Kidney tubule cell (primary cell): ENCODE data around the gene ELF5.

Source experiments
- DNase-seq: peaks from one replicate; pipeline ENCODE4 v3.0.0-alpha.2; 2018; ENCODE audit warnings: low spot score

Gene ELF5

DNA sequence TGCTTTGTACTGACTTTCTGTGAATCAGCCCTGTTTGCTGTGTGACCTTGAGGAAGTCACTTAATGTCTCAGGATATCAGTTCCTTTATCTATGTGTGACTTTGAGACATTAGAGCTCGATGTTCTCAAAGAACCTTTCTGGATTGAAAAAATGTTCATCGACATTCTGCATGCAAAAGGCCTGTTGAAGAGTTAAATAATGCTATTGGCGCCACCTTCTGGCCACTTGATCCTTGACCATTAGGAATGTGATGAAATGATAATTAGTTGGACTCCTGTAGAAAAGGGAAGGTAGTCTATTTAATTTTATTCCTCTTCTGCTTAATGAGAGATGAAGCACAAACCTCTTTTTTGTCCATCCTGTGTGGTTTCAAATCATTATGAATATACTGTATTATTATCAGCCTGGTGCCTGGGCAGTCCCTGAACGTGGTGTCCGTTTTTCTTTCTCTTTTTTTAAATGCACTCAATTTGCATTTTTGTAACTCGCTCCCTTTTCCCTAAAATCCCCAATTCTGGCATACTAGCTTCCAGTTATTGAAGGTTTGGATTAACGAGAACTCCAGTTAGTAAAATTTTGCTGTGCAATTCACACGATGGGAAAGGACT is 20.7 kb downstream of the ELF5 start:
- DNase-seq: peak; percentile 68

DNA sequence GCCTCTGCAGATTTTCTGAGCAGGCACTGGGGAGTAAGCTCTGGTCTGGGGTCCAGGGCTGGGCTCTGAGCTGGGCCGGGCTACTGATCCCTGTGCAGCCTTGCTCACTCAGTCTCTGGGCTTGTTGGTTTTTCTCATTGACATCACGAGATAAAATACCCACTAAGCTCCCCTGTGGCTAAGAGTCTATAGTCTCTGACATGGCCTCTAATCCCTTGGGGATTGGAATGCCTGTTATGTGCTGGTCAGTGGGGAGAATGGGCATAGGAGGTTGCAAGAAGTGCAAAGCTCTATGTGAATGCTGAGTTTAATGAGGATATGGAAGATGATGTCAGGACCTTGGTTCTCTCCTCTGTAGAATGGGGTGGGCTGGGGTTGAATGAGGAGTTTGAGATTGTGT is 23.3 kb downstream of the ELF5 start:
- DNase-seq: no peak

DNA sequence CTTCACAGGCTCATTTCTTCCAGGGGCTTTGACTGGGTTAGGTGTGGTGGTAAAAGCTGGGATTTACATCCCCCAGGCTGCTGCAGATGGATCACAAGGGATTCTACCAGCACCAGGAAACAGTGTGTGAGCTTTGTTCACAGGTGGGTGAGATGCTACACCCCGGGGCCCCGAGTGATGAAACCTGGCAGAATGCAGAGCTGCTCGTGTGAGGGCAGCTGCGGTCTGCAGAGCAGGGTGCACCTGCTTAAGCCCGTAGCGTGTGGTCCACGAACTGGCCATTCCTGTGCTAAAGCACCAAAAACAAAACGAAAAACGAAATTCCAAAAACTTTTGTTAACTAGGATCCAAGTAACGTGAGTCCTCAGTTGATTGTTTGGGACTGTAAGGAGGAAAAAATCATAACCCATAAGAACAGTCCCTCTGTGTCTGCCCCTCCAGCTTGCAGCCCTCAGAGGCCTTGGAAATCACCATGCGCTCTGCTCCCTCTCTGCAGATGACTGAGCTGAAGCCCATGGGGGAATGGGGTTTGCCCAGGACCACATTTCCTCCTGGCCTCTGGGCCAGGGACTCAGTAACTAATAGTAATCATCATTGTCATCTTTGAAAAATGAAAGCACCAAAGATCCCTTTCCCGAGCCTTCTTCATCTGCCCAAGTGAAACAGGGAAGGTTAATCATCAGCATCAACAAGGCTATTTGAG is 24.6 kb downstream of the ELF5 start:
- DNase-seq: no peak

DNA sequence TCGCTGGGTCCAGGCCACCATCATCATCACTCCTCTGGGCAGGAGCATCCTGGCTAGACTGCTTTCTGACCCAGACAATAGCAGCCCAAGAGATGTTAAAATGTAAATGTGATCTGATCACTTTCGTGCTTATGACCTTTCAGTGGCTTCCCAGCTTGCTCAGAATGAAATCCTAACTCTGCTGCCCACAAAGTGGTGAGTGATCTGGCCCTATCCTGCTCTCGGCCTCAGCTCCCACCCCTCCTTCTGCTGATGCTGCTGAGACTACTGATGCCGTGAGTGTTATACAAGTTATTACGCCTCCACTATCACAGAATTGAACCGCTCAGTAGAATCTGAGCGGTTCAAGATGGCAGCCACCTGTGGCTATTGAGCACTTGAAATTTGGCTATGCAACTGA is 26.2 kb downstream of the ELF5 start:
- no peak for DNase-seq

DNA sequence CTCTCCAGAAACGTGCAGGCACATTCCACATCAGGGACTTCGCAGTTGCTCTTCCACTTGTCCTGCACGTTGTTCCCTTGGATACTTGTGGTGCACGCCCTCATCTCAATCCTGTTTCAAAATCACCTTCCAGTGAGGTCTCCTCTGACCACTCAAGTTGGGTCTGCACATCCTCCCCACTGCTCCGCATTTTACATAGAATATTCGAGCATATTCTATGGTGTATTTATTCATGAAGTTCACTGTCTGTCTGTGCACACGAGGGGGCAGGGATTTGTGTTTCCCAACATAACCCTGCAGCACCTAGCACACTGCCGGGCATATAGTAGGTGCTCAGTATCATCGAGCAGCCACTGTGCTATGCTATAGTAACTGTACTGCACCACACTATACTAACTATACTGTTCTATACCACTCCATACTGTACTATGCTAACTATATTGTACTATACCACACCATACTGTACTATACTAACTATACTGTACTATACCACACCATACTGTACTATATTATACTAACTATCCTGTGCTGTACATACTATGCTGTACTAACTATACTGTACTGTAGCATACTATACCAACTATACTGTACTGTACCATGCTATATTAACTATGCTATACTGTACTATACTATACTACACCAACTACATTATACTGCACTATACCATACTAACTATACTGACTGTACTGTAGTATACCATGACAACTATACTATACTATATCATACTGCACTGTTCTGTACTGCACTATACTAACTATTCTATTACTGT is 30.3 kb downstream of the ELF5 start:
- no peak for DNase-seq

DNA sequence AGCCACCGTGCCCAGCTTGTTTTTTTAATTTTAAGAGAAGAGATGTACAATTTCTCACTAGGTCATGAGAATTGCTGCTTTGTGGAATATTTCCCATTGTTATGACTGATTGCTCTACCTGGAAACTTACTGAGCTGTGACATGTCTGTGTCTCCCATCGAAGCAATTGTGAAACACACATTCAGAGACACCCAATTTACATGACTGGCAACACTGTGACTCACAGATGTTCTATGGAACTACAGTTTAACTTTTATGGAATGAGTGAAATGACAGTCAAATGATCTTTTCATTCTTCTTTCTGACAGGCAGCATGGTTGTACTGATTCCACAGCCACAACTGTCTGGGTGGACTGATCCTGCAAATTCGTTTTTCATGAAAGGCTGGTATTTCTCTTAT is 32.3 kb downstream of the ELF5 start:
- DNase-seq: peak; percentile 74

DNA sequence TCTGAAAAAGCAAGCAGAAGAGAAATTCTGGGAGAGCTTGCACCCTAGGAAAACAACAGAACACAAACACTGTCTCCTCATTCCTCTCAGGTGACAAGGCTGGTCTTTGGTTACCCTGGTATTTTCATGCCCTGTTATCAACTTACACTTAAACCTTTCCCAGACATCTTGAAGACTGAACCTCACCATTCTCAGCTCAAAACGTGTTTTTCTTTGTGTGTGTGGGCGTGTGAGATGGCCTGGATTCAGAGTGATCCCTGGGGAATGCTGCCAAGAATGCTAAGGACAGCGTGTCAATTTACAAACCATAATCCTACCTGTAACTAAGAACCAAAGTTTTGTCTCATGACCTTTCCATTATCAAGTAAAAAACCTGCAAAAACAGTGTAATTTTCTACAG is 33.3 kb downstream of the ELF5 start:
- peak; percentile 33 for DNase-seq

DNA sequence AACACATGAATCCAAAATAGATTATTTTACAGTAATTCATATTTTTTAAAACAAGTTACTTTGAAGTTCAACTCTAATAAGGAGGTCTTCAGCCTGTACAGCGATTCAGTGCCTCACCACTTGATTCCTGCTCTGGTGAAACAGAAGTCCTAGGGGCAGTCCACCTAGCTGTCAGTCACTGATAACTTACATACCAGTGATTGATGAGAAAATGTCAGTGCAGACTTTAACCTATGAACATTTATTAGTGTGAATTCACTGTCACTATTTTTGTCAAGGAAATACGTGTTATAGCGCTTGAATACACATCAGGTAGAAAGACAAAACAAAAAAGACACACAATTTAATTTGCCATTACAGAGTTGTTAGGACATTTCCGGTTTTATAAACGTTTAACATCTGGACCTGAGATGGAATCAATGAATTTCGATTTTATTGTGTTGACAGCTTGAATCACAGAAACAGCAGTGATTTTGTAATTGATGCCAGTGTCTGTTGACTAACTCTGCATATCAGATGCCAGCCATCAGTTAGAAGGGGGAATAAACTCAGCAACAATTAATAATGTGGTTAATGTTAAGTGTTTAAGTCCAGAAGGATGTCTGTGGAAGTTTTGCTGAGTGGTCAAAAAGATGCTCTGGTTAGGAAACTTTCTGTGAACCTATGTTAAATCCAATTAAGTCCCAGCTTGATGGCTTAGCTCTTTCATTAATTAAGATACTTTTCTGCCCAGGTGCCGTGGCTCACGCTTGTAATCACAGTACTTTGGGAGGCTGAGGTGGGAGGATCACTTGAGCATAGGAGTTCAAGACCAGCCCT is 34.5 kb downstream of the ELF5 start:
- DNase-seq: no peak

DNA sequence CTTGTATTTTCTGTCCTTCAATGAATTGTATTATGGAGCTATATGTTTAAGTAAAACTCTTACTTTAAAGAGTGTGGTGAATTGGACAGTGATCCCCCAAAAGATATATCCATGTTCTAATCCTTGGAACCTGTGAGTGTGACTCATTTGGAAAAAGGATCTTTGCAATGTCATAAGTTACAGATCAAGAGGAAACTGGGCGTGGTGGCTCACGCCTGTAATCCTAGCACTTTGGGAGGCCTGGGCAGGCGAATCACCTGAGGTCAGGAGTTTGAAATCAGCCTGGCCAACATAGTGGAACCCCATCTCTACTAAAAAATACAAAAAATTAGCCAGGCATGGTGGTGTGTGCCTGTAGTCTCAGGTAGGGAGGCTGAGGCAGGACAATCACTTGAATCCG is 36.7 kb downstream of the ELF5 start:
- peak; percentile 40 for DNase-seq

DNA sequence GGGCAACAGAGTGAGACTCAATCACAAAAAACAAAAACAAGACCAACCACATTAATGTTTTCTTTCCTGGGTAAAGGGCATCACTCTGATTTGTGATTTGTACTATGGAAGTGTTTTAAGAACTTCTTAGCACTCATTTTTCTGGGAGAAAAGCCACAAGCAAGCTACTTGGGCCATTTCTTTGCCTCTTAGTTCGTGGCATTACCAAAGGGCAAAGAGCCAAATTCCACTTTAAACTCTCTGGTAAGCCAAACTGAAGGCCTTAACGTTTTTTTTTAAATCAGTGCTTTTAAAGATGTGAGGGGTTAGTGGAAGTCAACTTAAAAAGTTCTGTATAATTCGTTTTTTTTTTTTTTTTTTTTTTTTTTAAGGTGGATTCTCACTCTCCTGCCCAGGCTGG is 37.9 kb downstream of the ELF5 start:
- DNase-seq: no peak

DNA sequence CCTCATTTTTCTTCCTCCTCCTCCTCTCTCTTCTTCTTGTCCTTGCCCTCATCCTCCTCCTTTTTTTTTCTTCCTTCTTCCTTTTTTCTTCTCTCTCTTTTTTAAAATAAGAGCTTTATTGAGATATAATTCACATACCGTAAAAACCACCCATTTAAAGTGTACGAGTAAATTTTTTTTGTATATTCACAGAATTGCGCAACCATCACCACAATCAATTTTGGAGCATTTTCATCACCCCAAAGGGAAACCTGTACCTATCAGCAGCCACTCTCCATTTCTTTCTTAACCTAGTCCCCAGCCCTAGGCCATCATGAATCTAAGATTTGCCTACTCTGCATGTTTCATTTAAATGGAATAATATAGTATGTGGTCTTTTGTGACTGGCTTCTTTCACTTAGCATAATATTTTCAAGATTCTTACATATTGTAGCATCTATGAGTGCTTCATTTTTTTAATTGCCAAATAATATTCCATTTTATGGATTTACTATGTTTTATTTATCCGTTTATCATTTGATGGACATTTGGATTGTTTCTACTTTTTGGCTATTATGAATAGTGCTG is 39.9 kb downstream of the ELF5 start:
- DNase-seq: no peak

DNA sequence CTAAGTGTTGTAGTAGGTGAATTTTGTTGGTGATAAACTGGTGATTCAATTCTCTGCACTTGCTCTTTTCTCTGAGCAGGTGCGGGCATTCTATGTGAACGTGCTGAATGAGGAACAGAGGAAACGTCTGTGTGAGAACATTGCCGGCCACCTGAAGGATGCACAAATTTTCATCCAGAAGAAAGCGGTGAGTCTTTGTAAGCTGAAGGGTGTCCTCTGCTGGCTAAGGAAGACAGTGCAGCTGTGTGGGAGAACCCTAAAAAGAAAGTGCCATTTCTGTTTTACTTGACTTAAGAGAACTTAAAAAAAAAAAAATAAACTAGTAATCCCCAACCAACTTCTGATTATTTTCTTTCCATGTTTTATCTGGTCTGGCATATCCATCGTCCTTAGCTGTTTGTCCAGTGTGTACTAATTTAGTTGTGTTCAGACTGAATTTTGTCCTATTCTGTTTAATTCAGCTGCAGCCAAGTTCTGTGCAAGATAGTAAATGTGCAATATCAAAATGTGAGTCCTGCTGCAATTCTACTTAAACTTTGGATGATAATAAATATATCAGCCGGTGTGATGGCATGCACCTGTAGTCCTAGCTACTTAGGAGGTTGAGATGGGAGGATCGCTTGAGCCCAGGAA is 45.3 kb downstream of the ELF5 start:
- peak; percentile 33 for DNase-seq

DNA sequence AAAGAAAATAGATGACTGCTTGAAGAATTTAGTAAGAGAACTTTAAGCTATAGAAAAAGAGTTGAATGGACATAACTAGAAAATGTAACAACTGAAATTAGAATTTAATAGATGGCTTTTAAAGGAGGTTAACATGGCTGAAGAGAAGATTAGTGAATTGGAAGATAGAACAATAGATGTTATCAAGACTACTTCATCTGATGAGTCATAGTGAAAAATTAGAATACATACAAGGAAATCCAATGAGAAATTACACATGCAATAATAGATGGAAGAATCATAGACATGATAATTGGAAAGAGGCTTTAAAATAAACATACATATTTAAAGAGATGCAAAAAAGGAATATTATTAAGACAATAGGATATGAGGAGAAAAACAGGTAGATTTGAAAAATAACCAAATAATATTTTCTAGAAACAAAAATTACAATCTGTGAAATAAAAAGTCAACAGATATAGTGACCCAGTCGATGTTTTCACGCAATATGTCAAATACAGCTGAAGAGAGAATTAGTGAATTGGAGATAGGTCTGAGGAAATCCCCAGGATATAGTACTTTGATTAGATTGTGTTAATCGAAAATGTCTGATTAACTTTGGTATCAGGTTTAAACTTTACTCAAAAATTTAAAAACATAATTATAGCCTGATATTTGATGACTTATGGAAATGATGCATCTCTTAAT is 46.6 kb downstream of the ELF5 start:
- no peak for DNase-seq

DNA sequence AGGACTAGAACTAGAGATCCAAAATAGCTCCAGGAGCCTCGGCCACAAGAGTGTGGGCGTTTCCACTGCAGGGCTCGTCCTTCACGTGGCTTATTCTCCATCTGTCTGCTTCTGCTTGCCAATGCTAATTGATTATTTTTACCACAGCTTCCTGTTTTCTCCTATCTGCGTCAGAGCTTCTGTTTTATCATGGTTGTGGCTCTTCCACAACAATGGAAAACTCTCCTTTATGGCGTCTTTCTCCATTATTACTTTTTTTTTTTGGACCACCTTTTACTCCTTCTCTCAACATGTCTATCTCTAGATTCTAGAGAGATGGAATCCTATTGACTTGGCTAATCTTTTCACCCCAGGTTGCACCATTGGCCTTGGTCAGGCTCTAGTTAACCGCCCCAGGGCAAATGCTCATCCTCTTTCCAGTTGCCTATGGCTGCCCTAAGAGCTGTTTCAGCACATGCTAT is 49.0 kb downstream of the ELF5 start:
- no peak for DNase-seq

DNA sequence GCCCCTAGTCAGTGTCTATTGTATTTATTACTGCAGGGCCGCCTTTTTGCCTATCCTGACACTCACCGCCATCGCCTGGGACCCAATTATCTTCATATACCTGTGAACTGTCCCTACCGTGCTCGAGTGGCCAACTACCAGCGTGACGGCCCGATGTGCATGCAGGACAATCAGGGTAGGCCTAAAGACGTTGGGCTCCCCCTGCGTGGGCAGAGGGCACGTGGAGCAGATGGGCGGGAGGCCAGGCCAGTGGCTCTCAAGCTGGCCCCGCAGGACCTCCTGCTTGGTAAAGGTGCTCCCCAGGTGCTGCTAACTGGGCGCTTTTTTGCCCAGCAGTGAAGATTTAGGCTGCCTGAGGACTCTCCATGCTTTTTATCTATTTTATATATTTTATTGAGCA is 52.4 kb downstream of the ELF5 start:
- no peak for DNase-seq

DNA sequence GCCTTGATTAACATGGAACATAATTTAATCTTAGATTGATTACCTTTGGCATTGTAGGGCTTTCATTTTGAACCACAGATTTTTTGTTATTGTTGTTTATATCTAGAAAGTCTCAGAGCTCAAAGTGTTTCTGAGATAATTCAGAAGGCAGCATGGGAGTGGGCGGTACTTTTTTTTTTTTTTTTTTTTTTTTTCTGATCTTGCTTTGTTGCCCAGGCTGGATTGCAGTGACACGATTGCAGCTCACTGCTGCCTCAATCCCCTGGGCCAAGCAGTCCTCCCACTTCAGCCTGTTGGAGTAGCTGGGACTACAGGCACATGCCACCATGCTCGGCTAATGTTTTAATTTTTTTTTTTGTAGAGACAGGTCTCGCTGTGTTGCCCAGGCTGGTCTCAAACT is 53.3 kb downstream of the ELF5 start:
- no peak for DNase-seq

DNA sequence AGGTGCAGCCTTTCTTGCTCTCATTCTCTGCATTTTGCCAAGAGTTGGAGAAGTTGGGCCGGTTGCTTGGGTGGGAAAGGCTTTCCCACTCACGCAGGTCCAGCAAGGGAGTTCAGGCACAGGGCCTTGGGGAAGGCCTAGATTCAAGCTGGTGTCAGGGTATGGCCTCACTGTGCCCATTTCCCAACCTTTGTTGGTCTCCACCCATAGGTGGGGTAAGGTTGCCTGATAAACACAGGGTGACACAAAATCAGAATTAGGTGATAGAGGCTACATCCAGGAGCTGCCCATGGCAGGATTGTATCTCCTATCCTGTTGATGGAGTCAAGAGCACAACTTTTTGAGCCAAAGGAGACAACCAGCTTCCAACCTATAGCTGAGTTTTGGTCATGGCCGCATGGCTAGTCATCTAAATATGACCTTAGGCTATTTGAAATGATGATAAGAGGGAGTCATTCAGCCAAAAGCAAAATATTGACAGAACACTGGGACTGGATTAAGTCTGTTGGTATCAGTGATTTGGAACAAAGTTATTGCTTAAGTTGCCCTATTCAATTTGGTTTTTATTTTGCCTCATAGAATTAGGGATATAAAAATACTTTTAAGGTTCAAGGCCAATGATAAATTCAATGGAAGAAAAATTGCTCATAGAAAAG is 54.0 kb downstream of the ELF5 start:
- DNase-seq: no peak

DNA sequence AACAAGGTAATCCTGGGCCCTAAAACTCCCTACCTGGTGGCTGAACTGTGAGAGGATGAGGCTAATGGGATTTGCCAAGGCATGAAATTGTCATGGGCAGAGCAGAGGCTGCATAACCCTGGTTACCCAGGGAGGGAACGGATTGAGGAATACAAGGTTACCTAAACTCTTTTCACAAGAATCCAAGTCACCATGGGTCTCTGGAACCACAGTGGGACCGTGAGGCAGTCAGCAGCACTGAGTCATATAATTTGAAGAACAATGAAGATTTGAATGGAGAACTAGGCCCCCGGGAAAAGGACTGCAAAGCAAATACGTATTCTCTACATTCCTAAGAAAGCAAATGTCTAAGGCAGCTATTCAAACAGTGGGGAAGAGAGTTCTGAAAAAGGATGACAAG is 55.1 kb downstream of the ELF5 start:
- DNase-seq: no peak

DNA sequence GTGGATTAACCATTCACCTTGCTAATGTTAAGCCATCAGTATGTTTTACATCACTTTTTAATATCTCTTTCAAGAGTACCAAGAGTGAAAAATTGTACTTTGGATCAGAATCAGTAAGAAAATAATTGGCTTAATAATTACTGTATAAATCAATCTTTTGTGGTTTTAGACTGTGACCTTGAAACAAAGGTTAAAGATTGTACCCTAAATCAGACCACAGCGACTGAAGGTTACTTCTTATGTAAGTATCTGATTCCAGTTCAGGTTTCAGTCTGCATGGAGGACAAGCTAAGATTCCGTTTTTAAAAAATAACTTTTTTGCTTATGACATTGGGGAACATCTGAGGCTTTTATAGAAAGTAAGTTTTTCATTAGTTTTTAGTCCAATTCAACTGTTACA is 56.0 kb downstream of the ELF5 start:
- DNase-seq: no peak

DNA sequence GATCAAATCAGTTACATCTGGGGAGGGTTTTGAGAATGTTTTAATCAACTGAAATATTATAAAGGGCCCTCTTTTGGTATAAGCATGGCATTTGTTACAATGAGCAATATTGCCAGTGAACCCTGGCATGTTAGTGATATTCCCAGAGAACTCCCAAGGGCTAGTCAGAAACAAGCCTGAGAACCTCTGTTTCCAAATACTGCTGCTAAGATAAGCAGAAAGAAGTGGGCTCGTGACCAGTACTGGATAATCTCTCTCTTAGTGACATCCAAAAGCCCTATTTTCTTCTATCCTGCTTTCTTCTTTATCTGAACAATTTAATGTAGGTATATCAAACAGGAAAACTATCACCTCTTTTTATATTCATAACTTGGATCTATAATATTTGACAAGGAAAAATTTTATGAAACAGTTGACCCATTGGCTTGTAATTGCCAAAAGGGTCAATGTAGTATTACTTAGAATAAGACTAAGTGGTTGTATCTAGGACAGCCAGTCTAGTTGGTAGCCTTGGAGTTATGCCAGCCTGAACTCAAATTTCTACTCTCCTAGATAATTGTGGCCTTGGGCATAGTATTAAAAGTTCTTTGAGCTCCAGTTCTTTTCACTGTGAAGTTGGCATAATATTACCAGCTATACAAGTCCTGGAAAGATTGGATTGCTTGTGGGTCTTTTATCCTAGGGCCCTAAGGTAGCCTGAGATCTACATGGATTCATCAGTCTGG is 59.1 kb downstream of the ELF5 start:
- DNase-seq: no peak
